PFSK-1 (cell line): ENCODE data around the gene GTPBP10.
A peak's percentile ranks its signal among the peaks of the same experiment; 100 is the strongest.

Experiments used
- POLR2AphosphoS5 ChIP-seq: IDR thresholded peaks from 2 replicates; pipeline ENCODE4 v1.6.1; 2012; ENCODE audit warnings: low read depth, mild to moderate bottlenecking, control low read depth, low read length, moderate library complexity
- REST ChIP-seq, 2 experiments: IDR thresholded peaks; 2 replicates each; pipeline versions ENCODE4 v1.6.1 to v1.8.0; 2011 to 2012; ENCODE audit warnings: low read depth in 2 of 2, low read length in 2 of 2, control low read depth in 1 of 2, inconsistent platforms in 1 of 2, mild to moderate bottlenecking in 1 of 2, moderate library complexity in 1 of 2; ENCODE audit not compliant: insufficient read depth in 1 of 2
- SIN3A ChIP-seq: IDR thresholded peaks from 2 replicates; pipeline ENCODE4 v1.6.1; 2012; ENCODE audit warnings: mild to moderate bottlenecking, low read length, moderate library complexity, borderline replicate concordance; ENCODE audit not compliant: insufficient read depth

DNA sequence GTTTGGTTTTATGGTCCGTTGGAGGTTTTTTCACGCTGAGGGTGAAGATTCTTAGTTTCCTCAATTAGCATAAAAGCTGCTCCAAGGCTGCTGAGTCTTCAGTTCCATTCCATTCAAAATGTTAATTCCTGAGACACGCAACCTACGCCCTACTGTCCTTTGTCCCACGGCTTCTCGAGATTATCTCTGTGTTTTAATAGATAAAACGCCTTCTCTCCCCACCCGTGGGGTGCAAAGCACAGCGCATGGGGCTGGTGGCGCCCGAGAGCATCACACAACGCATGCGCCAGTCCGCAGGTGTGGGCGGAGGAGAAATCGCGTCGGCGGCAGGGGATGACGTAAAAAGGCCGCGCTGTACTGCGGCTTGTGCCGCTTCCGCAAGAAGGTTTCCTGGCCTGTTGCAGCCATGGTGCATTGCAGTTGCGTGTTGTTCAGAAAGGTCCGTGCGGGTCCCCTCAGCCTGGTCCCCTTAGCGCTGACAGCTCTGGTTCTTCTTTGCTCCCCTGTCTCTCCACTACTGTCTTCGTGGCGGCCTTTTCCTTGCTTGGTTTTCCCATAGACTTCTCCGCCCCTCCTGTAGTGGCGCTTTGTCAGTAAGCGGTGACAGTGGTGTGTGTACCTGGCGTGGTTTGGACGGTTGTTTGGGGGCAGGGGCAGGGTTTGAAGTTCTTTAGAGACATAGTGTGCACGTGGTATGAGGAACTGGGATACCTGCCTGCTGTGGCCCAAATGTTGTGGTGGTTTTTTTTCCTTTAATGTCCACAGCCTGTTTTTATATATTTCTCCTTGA, at the start of gene GTPBP10:
- TF ChIP-seq POLR2AphosphoS5 (peak; percentile 97), SIN3A (peak; percentile 80; the same call in 1 of the 2 replicates), REST (IDR thresholded peaks at IDR 0.05; ENCODE audit: insufficient read depth in 1 of 2, low read depth in 2 of 2, low read length in 2 of 2) (peak; percentile 55 to 72; a peak in 3 of 4 replicates)
